Ovary (tissue), 3 donors: ENCODE data around the gene CNOT6L.

Experiments used
- CTCF ChIP-seq, 3 donors: fragments of 450-650 bp in 2 of 3; fragments of 200-600 bp in 1 of 3; IDR thresholded peaks; one replicate each; pipeline versions ENCODE4 v1.5.1 to v1.8.0; 2016 to 2022; ENCODE audit warnings: antibody characterized with exemption in 3 of 3, mild to moderate bottlenecking in 1 of 3
- EP300 ChIP-seq: sonication (generic); formaldehyde crosslinking; IDR thresholded peaks from one replicate; pipeline ENCODE4 v1.6.1; 2017; ENCODE audit warnings: antibody characterized with exemption
- donor health status: DM: no; HTN: no; CAD: no.

- no peak for TF ChIP-seq CTCF (IDR thresholded peaks at IDR 0.05)
- no peak for TF ChIP-seq EP300
Observed at GRCh38 chr4:77859256-77859655, 40.1 kb upstream of the CNOT6L start.
